Fibroblast of skin of abdomen (primary cell): ENCODE results near the gene DNAJC1.
"Not testable (repeated sequence)": the region's sequence is repeated elsewhere in the genome, so short reads cannot be mapped to it uniquely, and the experiment has no call there.

Experiments used
- DNase-seq: peaks from one replicate; pipeline ENCODE4 v3.0.0-alpha.2; 2013

Gene DNAJC1

DNA sequence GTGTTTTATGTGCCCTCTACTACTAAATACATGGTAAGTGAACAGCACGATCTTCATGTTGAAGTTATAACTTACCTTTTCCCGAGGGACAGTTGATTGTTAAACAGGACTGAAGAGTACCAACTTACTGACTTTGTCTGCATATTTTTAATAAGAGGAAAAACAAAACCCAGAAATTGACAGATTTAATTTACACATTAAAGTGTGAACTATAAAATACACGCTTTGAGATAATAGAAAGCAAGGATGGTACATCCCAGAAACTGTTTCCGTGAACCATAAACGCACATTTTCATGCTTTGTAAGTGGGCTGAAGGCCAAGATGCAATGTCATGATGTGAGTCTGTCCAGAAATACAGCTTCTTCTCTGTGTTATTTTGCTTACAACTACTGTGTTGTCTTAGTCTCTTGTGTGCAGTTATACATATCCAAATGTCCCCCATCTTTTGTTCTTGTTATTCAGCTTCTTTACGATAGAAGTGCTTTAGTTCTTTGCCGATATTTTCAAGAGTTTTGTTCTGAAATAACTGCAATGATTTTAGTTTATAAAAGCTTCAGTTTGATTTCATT, 279.4 kb downstream of the DNAJC1 start:
- DNase-seq, result peak; percentile 24

DNA sequence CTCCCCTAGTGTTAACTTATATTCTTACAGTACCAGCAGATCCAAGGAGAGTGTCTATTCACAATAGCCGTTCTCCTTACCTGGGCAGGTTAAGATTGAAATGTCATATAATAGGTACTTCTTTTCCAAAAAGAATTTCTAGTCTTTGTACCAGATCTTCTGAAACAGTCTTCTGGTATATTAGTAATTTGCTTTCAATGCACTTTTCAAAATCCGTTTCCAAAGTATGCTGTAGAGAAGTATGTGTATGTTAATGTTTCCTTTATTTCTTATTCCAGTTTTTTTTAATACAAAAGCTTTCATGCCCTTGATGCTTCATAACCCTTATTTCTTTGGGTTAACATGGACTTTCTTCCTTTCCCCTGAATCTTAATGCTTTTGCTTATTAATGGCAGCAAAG, 281.3 kb downstream of the DNAJC1 start:
- DNase-seq, result no peak

DNA sequence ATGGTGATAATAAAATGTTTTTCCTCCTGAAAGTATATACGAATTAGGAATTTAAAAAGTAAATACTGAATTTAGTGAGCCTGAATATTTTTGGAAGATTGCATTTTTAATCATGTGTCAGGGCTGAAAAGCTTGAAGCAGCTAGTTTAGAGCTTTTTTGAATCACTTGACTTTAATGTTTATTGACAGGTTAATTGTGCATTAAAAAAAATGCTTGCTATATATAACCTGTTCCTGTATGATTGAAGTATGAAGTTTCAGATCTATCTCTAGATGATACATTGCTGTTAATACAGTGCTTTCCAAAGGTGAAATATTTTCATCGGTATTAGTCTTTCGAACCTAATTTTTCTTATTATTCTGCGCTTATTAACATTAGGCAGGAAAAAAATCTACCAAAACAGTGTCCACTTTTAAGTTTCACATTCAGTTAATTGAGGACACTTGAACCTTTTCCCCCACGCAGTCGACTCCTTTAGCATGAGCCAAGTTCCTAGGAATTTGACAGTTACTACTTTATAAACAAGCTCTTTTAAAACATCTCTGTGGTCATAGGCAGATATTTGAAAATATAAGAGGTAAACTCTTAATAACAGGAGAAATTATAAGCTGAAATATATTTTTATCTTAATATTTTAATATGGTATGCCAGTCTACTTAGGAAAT, 282.4 kb downstream of the DNAJC1 start:
- DNase-seq, result no peak

DNA sequence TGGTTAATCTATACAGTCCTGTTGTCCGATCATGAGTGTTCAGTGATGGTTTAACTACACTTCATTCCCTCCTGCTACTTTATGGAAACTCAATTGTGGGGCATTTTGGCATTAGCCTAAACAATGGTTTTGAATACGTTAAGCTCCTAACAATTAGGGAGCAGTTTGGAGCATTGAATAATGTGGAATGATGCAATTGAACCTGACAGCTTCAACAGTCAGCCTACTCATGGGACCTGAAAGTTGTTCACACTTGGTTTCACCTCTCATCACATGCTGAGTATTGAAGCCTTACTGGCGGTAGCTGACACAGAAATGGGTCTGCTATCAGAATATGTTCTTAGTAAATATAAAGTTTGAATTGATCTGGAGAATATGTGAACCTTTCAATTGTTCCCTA, 283.4 kb downstream of the DNAJC1 start:
- no peak for DNase-seq

DNA sequence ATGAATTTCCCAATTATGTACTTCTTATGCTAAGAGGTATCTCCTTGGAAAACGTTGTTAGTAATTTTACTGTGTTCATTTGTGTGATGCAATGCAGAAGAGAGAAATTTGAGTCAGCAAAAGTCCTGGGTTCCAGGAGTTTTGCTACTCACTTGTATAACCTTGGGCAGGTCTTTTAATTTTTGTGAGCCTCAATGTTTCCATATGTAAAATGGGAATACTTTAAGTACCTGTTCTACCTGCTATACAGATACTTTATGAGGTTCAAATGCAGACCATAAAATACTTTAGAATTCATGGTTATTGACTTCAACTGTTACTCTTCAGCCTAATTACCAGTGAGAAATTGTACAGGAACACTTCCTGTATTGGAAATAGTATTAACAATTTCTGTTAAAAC, 284.0 kb downstream of the DNAJC1 start:
- DNase-seq, result no peak

DNA sequence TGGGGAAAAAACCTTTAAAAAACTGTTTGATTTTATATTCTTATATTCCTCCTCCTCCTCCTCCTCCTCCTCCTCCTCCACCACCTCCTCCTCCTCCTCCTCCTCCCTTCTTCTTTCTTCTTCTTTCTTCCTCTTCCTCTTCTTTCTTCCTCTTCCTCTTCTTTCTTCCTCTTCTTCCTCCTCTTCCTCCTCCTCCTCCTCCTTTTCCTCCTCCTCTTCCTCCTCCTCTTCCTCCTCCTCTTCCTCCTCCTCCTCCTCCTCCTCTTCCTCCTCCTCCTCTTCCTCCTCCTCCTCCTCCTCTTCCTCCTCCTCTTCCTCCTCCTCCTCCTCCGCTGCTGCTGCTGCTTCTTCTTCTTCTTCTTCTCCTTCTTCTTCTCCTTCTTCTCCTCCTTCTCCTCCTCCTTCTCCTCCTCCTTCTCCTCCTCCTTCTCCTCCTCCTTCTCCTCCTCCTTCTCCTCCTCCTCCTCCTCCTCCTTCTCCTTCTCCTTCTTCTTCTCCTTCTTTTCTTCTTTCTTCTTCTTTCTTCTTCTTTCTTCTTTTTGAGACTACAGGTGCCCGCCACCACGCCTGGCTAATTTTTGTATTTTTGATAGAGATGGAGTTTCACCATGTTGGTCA, 286.0 kb downstream of the DNAJC1 start:
- not testable (repeated sequence) for DNase-seq

DNA sequence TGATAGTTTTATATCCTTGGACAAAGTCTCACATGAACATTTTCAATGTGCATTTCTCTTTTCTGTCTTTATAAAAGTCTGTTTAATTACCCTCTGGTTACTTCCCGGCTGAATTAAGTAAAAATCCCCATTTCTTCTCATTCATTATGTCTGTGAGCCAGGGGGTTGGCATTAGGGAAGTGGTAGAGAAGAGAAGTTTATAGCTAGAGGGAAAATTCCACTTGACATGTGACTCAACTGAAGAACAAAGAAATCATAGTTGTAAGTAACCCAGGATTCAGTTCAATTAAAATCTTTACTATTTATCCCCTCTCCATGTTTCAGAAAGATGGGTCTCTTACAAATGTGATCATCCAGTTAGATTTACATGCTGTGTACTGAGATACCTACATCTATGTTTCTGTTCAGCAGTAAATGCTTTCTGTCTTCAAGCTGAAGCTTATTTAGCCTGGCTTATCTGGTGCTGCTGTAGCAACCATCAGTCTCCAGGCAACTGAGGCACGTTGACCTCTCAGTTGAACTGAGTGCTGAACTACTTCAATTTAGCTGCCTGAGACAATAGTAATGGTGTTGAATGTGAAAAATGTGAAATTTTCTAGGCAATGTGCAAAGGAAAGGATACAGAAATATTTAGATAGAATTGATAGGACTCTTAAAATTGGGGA, 287.9 kb downstream of the DNAJC1 start:
- DNase-seq, result no peak

DNA sequence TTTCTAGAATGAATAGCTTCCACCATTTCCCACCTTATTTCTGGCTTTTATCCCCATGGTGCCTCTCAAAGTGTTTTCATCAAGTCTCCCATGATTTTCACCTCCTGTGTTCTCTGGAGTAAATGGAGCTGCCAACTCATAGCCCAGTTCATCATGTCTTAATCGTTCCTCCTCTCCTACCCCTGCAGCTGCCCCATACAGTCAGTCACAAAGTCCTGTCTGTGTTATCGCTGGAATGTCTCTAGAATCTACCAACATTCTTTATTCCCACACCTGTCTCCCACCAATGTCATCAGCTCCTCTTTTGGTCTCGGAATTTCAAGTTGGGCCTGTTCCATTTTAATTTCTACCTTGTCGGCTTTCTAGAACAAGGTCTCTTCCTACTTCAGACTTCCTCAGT, 290.6 kb downstream of the DNAJC1 start:
- DNase-seq, result no peak

DNA sequence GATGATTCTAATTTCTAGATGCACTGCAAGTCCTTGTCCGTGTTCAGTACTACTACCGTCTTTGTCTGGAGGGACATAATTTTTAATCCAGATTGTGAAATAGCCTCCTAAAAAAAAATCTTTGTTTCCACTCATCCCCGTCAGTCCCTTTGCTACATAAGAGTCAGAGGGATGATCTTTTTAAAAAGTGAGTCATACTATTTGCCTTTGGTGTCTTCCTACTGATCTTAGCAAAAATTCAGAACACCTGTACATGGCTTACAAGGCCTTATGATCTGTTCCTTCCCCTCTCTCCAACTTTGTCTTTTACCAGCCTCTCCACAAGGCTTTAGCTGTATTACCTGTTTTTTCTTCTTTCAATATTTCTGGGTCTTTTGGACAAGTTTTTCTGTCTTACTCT, 296.0 kb downstream of the DNAJC1 start:
- no peak for DNase-seq
